ENCODE data around the gene AUTS2.

The AUTS2 gene

GRCh38 chr7:70171369-70171920, 573.2 kb downstream of the AUTS2 start:
- H3K4me3 ChIP-seq (ENCODE audit: low read depth, low read length) = no peak overlapping the region
- TF ChIP-seq ZSCAN30 (tag by site-specific recombination; IDR thresholded peaks at IDR 0.05) = no peak
- no peak for TF ChIP-seq ZNF501 (tag by site-specific recombination; IDR thresholded peaks at IDR 0.05)
- TF ChIP-seq ZNF354C (tag by site-specific recombination; IDR thresholded peaks at IDR 0.05; ENCODE audit: borderline replicate concordance, low read depth) = no peak
- no peak for TF ChIP-seq GFI1B (tag by site-specific recombination; IDR thresholded peaks at IDR 0.05)
- TF ChIP-seq ZBTB1 (tag by site-specific recombination; IDR thresholded peaks at IDR 0.05) = no peak
- TF ChIP-seq ZNF274 (IDR thresholded peaks at IDR 0.05; ENCODE audit: low read length) = no peak
- no peak for TF ChIP-seq ZNF274 (tag by site-specific recombination; IDR thresholded peaks at IDR 0.05; ENCODE audit: borderline replicate concordance)
- TF ChIP-seq PRDM10 (tag by site-specific recombination; IDR thresholded peaks at IDR 0.05) = no peak
- TF ChIP-seq ZNF404 (tag by site-specific recombination; IDR thresholded peaks at IDR 0.05) = no peak
- TF ChIP-seq RBAK (tag by site-specific recombination; IDR thresholded peaks at IDR 0.05) = no peak
- TF ChIP-seq ZNF362 (tag by site-specific recombination; IDR thresholded peaks at IDR 0.05) = no peak
- no peak for TF ChIP-seq PRDM2 (tag by site-specific recombination; IDR thresholded peaks at IDR 0.05; ENCODE audit: borderline replicate concordance)
- no peak for TF ChIP-seq ZNF16 (tag by site-specific recombination; IDR thresholded peaks at IDR 0.05; ENCODE audit: low read depth)
- no peak for TF ChIP-seq ZNF292 (tag by site-specific recombination; IDR thresholded peaks at IDR 0.05; ENCODE audit: borderline replicate concordance, low read depth)
- TF ChIP-seq ZBTB10 (tag by site-specific recombination; IDR thresholded peaks at IDR 0.05) = no peak
- H3K4me1 ChIP-seq (ENCODE audit: control insufficient read depth, insufficient read depth, low read length) = no peaks in the 10 kb centered on the region
- POLR2A ChIA-PET = no interaction called here
- CTCF ChIA-PET = interaction anchor here (1.4 kb wide), 1 partner anchor 527 kb away, joined by 4 read pairs; no protein-coding TSS in a partner anchor
- H3K9me3 ChIP-seq (ENCODE audit: control insufficient read depth, insufficient read depth, low read depth, low read length) = no peaks in the 10 kb centered on the region
- H3K36me3 ChIP-seq (ENCODE audit: control insufficient read depth in 2 of 2, insufficient read depth in 1 of 2, low read length in 2 of 2) = no peaks in the 10 kb centered on the region
- H3K27ac ChIP-seq (ENCODE audit: extremely low read depth, low read depth, low read length) = no peak overlapping the region
